Smooth muscle cell (in vitro differentiated cells): ENCODE results near the gene CD8B2. TPM values are rescaled to one million over a fixed set of nuclear protein-coding genes. Genes with fewer than 3 reads are reported as not detected.
A peak's percentile ranks its signal among the peaks of the same experiment; 100 is the strongest.

ENCODE experiments used
- DNase-seq: peaks from one replicate; lab custom pipeline; 2025; ENCODE audit not compliant: unreplicated experiment; lab: John Stamatoyannopoulos, UW
- H2AFZ ChIP-seq: fragments of 200-600 bp; sonication (generic); 2 replicates; pipeline ENCODE4 v1.6.0; 2016; ENCODE audit warnings: antibody characterized with exemption, low read depth, mild to moderate bottlenecking
- H3F3A ChIP-seq: fragments of 200-600 bp; sonication (generic); 2 replicates; pipeline ENCODE4 v1.6.0; 2017; ENCODE audit warnings: antibody characterized with exemption, low read depth
- H3K27ac ChIP-seq: fragments of 200-600 bp; sonication (generic); 2 replicates; pipeline ENCODE4 v1.5.1; 2016; ENCODE audit warnings: low read depth, mild to moderate bottlenecking
- H3K27me3 ChIP-seq: fragments of 200-600 bp; sonication (generic); 2 replicates; pipeline ENCODE4 v1.6.1; 2016; ENCODE audit warnings: low read depth, mild to moderate bottlenecking
- H3K36me3 ChIP-seq: fragments of 200-600 bp; sonication (generic); 2 replicates; pipeline ENCODE4 v1.5.1; 2016; ENCODE audit warnings: low read depth
- H3K4me1 ChIP-seq: fragments of 200-600 bp; sonication (generic); 2 replicates; pipeline ENCODE4 v1.5.1; 2016; ENCODE audit warnings: low read depth
- H3K4me2 ChIP-seq: fragments of 200-600 bp; sonication (generic); 2 replicates; pipeline ENCODE4 v1.6.0; 2016; ENCODE audit warnings: mild to moderate bottlenecking
- H3K4me3 ChIP-seq: fragments of 200-600 bp; sonication (generic); 2 replicates; pipeline ENCODE4 v1.5.1; 2016; ENCODE audit warnings: mild to moderate bottlenecking
- H3K79me2 ChIP-seq: fragments of 200-600 bp; sonication (generic); 2 replicates; pipeline ENCODE4 v1.6.0; 2016; ENCODE audit warnings: low read depth, mild to moderate bottlenecking
- H3K9ac ChIP-seq: fragments of 200-600 bp; sonication (generic); 2 replicates; pipeline ENCODE4 v1.6.0; 2016; ENCODE audit warnings: low read depth
- H3K9me3 ChIP-seq: fragments of 200-600 bp; sonication (generic); replicated peaks from 2 replicates; pipeline ENCODE4 v1.5.1; 2016; ENCODE audit warnings: low read depth
- H4K20me1 ChIP-seq: fragments of 200-600 bp; sonication (generic); 2 replicates; pipeline ENCODE4 v1.6.0; 2016; ENCODE audit warnings: low read depth
- CTCF ChIP-seq: fragments of 200-600 bp; sonication (generic); IDR thresholded peaks from 2 replicates; pipeline ENCODE4 v1.5.1; 2017; ENCODE audit warnings: borderline replicate concordance, mild to moderate bottlenecking, antibody characterized with exemption; ENCODE audit not compliant: insufficient read depth, poor library complexity, severe bottlenecking
- WGBS: methylation state at CpG from one replicate; pipeline ENCODE4 v1.1.7; 2016; ENCODE audit warnings: low lambda C conversion rate; 5-methylcytosine and 5-hydroxymethylcytosine counted together
- polyA plus RNA-seq: library from polyadenylated mRNA; unstranded; fragments of >200 nt; fragmentation: Nextera tagmentation; extraction: Ambion mirVana; gene quantifications from 2 replicates; pipeline ENCODE4 v1.2.1, GENCODE V29; 2016
- total RNA-seq: library from RNA; depleted of rRNA; stranded (reverse); fragments of >200 nt; gene quantifications from 2 replicates; pipeline ENCODE4 v1.2.3, GENCODE V29; 2014

Gene CD8B2
- total and polyA plus RNA-seq, 2 experiments from 2014 or later: not detected

DNA sequence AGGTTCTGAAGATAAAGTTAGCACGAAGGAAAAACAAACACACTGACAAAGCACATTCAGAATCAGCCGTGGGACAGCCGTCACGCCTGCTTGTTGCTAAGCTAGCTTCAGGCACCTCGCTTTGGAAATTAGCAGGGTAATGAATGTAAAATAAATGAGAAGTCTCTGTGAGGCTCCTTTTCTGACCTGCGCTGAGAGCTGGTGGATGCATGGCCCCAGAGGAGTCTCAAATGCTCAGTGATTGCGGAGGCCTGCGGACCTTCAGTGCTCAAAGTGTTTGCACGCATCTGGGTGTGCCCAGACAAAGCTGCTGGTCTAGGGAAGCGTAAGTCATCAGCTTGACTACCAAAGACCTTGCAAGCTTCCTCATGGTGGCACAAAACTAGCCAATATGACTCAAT, 50.6 kb downstream of the CD8B2 start:
- Histone ChIP-seq H3K4me3 (no peak overlapping the region), H3K27ac (no peak overlapping the region), H3K9ac (no peak overlapping the region), H3K4me2 (no peak overlapping the region), H2AFZ (no peak overlapping the region), H3K9me3 (no peaks in the 10 kb centered on the region), H3K36me3 (no peaks in the 10 kb centered on the region), H3K27me3 (peaks cover 15% of the 10 kb centered on the region), H3F3A (no peaks in the 10 kb centered on the region), H4K20me1 (no peaks in the 10 kb centered on the region), H3K4me1 (peaks cover 8% of the 10 kb centered on the region), H3K79me2 (no peaks in the 10 kb centered on the region)
- WGBS: 81% methylated on average over 10 of the region's 10 CpGs
- DNase-seq: no peak
- no peak for TF ChIP-seq CTCF

GRCh38 chr2:106540886-106541285, 53.7 kb downstream of the CD8B2 start:
- Histone ChIP-seq H4K20me1 (no peaks in the 10 kb centered on the region), H2AFZ (no peak overlapping the region), H3K4me1 (peaks cover 8% of the 10 kb centered on the region), H3K36me3 (no peaks in the 10 kb centered on the region), H3K4me3 (no peak overlapping the region), H3K4me2 (no peak overlapping the region), H3F3A (no peaks in the 10 kb centered on the region), H3K9ac (no peak overlapping the region), H3K79me2 (no peaks in the 10 kb centered on the region), H3K27ac (no peak overlapping the region), H3K27me3 (peaks cover 27% of the 10 kb centered on the region), H3K9me3 (no peaks in the 10 kb centered on the region)
- 95% methylated on average over 5 of the region's 5 CpGs for WGBS
- no peak for TF ChIP-seq CTCF
- no peak for DNase-seq

GRCh38 chr2:106541333-106541732, 54.2 kb downstream of the CD8B2 start:
- H2AFZ ChIP-seq: no peak overlapping the region
- no peak overlapping the region for H3K4me3 ChIP-seq
- 77% methylated on average over 4 of the region's 4 CpGs for WGBS
- H3K27me3 ChIP-seq: peaks cover 25% of the 10 kb centered on the region
- no peaks in the 10 kb centered on the region for H3F3A ChIP-seq
- H3K9me3 ChIP-seq: no peaks in the 10 kb centered on the region
- no peaks in the 10 kb centered on the region for H4K20me1 ChIP-seq
- H3K9ac ChIP-seq: no peak overlapping the region
- no peak overlapping the region for H3K27ac ChIP-seq
- H3K79me2 ChIP-seq: no peaks in the 10 kb centered on the region
- H3K36me3 ChIP-seq: no peaks in the 10 kb centered on the region
- no peak overlapping the region for H3K4me2 ChIP-seq
- peaks cover 8% of the 10 kb centered on the region for H3K4me1 ChIP-seq
- DNase-seq: no peak
- no peak for TF ChIP-seq CTCF

- H3K4me2 ChIP-seq: peak overlapping the region; percentile 95
- WGBS: 16% methylated on average over 24 of the region's 24 CpGs
- TF ChIP-seq CTCF: peak; percentile 97
- peak overlapping the region; percentile 99 for H2AFZ ChIP-seq
- no peaks in the 10 kb centered on the region for H3F3A ChIP-seq
- no peaks in the 10 kb centered on the region for H3K9me3 ChIP-seq
- no peaks in the 10 kb centered on the region for H3K36me3 ChIP-seq
- H3K4me3 ChIP-seq: peak overlapping the region; percentile 52
- H3K9ac ChIP-seq: no peak overlapping the region
- H3K4me1 ChIP-seq: peaks cover 2% of the 10 kb centered on the region
- H3K79me2 ChIP-seq: no peaks in the 10 kb centered on the region
- H4K20me1 ChIP-seq: no peaks in the 10 kb centered on the region
- no peak overlapping the region for H3K27ac ChIP-seq
- peaks cover 23% of the 10 kb centered on the region for H3K27me3 ChIP-seq
- DNase-seq: peak; percentile 36
These were observed 55.7 kb downstream of the CD8B2 start for GRCh38 chr2:106542746-106543359.
